ENCODE results near the gene SLC25A30.
"Not testable (repeated sequence)": the region's sequence is repeated elsewhere in the genome, so short reads cannot be mapped to it uniquely, and the experiment has no call there.

SLC25A30 gene

GRCh38 chr13:45388664-45389063 lies 29.5 kb downstream of the SLC25A30 start:
- ChIA-PET POLR2A (no interaction called here), CTCF (interaction anchor here (2.6 kb wide), 1 partner anchor 17 kb away, joined by 15 read pairs; no protein-coding TSS in a partner anchor)
- TF ChIP-seq, protein P1, sequence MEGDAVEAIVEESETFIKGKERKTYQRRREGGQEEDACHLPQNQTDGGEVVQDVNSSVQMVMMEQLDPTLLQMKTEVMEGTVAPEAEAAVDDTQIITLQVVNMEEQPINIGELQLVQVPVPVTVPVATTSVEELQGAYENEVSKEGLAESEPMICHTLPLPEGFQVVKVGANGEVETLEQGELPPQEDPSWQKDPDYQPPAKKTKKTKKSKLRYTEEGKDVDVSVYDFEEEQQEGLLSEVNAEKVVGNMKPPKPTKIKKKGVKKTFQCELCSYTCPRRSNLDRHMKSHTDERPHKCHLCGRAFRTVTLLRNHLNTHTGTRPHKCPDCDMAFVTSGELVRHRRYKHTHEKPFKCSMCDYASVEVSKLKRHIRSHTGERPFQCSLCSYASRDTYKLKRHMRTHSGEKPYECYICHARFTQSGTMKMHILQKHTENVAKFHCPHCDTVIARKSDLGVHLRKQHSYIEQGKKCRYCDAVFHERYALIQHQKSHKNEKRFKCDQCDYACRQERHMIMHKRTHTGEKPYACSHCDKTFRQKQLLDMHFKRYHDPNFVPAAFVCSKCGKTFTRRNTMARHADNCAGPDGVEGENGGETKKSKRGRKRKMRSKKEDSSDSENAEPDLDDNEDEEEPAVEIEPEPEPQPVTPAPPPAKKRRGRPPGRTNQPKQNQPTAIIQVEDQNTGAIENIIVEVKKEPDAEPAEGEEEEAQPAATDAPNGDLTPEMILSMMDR (IDR thresholded peaks at IDR 0.05; ENCODE audit: insufficient read depth, low read length, missing control alignments): no peak
- H3K4me3 ChIP-seq (ENCODE audit: low read depth, low read length): no peak overlapping the region
- DNase-seq (ENCODE audit: low read depth, low spot score): no peak

DNA sequence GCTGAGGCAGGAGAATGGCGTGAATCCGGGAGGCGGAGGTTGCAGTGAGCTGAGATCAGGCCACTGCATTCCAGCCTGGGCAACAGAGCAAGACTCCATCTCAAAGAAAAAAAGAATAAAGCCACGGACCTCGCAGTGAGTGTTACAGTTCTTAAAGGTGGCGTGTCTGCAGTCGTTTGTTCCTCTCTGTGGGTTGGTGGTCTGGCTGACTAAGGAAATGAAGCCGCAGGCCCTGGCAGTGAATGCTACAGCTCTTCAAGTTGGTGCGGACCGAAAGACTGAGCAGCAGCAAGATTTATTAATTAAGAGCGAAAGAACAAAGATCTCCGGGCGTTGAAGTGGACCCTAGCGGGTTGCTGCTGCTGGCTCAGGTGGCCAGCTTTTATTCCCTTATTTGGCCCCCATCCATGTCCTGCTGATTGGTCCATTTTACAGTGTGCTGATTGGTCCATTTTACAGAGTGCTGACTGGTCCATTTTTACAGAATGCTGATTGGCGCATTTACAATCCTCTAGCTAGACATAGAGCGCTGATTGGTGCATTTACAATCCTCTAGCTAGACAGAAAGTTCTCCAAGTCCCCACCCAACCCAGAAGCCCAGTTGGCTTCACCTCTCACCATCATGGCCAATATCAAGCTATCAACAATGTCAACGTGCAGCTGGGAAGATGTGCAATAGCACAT lies 31.1 kb downstream of the SLC25A30 start:
- DNase-seq (ENCODE audit: low read depth, low spot score); H3K4me3 ChIP-seq (ENCODE audit: low read depth, low read length); POLR2A ChIA-PET: not testable (repeated sequence)
- CTCF ChIA-PET: interaction anchor here (2.6 kb wide), 1 partner anchor 15 kb away, joined by 15 read pairs; no protein-coding TSS in a partner anchor

GRCh38 chr13:45385907-45386553 lies 32.1 kb downstream of the SLC25A30 start:
- DNase-seq (ENCODE audit: low read depth, low spot score): no peak
- TF ChIP-seq, protein P1 (IDR thresholded peaks at IDR 0.05; ENCODE audit: insufficient read depth, low read length, missing control alignments): no peak
- ChIA-PET CTCF (interaction anchor here (3.8 to 4.0 kb wide), 2 partner anchors 9 to 16 kb away, joined by 29 to 30 read pairs; no protein-coding TSS in a partner anchor), POLR2A (no interaction called here)
- H3K4me3 ChIP-seq (ENCODE audit: low read depth, low read length): no peak overlapping the region

DNA sequence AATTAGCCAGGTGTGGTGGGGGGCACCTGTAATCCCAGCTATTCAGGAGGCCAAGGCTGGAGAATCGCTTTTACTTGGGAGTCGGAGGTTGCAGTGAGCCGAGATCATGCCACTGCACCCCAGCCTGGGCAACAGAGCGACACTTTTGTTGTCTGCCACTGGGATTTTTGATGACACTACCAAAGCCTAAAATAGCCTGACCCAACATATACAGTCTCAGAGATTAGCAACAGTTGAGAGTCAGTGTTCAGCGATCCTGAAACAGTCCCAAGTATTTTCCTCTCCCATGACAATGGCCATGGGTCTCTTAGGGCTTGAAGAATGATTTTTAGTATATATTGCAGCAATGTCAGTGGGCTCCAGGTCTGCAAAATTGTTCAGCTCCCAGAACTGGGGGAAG lies 32.9 kb downstream of the SLC25A30 start:
- no peak for DNase-seq (ENCODE audit: low read depth, low spot score)
- TF ChIP-seq, protein P1 (IDR thresholded peaks at IDR 0.05; ENCODE audit: insufficient read depth, low read length, missing control alignments): no peak
- CTCF ChIA-PET: interaction anchor here (3.8 to 4.0 kb wide), 2 partner anchors 10 to 15 kb away, joined by 29 to 30 read pairs; no protein-coding TSS in a partner anchor
- POLR2A ChIA-PET: no interaction called here
- H3K4me3 ChIP-seq (ENCODE audit: low read depth, low read length): no peak overlapping the region

GRCh38 chr13:45384474-45385174 lies 33.5 kb downstream of the SLC25A30 start:
- TF ChIP-seq, protein P1 (IDR thresholded peaks at IDR 0.05; ENCODE audit: insufficient read depth, low read length, missing control alignments): no peak

DNA sequence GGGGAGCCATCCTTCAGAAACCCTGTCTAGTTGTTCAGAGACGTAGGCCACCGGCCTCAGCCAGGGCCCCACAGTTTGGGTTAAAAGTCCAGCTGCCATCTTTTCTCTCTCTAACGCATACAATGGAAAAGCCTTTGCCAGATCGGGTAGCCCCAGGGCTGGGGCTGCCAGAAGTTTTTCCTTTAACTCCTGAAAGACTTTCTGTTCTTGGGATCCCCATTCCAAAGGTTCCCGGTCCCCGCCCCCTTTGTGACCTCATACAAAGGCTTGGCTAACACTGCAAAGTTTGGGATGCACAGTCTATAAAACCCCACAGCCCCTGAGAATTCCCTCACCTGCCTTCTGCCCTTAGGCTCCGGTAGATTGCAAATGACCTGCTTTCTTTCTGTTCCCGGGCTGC lies 35.4 kb downstream of the SLC25A30 start:
- DNase-seq (ENCODE audit: low read depth, low spot score); POLR2A ChIA-PET; H3K4me3 ChIP-seq (ENCODE audit: low read depth, low read length): not testable (repeated sequence)
- CTCF ChIA-PET: interaction anchor here (3.8 to 4.0 kb wide), 2 partner anchors 12 kb away, joined by 29 to 30 read pairs; no protein-coding TSS in a partner anchor

More at GRCh38 chr13:45384474-45385174, 33.5 kb downstream of the SLC25A30 start:
- POLR2A ChIA-PET: no interaction called here
- CTCF ChIA-PET: interaction anchor here (1.0 to 4.0 kb wide), 3 partner anchors 10 to 128 kb away, joined by 3 to 30 read pairs (median 29); no protein-coding TSS in a partner anchor
- DNase-seq (ENCODE audit: low read depth, low spot score): no peak
- no peak overlapping the region for H3K4me3 ChIP-seq (ENCODE audit: low read depth, low read length)

DNA sequence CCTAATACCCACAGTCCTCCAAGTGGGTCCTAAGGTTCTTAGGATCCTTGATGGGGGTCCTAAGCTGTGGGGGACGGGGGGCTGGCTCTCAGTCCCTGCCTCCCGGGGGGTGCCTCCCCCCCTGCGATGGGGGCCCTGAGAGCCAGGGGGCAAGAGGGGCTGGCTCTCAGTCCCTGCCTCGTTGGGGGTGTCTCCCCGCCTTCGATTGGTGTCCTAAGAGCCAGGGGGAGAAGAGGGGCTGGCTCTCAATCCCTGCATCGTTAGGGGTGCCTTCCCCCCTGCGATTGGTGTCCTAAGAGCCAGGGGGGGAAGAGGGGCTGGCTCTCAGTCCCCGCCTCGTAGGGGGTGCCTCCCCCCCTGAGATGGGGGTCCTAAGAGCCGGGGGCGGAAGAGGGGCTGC lies 37.0 kb downstream of the SLC25A30 start:
- H3K4me3 ChIP-seq (ENCODE audit: low read depth, low read length): no peak overlapping the region
- ChIA-PET POLR2A (no interaction called here), CTCF (no interaction called here)
- DNase-seq (ENCODE audit: low read depth, low spot score): no peak
- TF ChIP-seq, protein P1 (IDR thresholded peaks at IDR 0.05; ENCODE audit: insufficient read depth, low read length, missing control alignments): no peak

DNA sequence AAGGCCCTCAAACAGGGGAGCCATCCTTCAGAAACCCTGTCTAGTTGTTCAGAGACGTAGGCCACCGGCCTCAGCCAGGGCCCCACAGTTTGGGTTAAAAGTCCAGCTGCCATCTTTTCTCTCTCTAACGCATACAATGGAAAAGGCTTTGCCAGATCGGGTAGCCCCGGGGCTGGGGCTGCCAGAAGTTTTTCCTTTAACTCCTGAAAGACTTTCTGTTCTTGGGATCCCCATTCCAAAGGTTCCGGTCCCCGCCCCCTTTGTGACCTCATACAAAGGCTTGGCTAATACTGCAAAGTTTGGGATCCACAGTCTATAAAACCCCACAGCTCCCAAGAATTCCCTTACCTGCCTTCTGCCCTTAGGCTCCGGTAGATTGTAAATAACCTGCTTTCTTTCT lies 37.5 kb downstream of the SLC25A30 start:
- POLR2A ChIA-PET; DNase-seq (ENCODE audit: low read depth, low spot score); CTCF ChIA-PET; H3K4me3 ChIP-seq (ENCODE audit: low read depth, low read length): not testable (repeated sequence)

DNA sequence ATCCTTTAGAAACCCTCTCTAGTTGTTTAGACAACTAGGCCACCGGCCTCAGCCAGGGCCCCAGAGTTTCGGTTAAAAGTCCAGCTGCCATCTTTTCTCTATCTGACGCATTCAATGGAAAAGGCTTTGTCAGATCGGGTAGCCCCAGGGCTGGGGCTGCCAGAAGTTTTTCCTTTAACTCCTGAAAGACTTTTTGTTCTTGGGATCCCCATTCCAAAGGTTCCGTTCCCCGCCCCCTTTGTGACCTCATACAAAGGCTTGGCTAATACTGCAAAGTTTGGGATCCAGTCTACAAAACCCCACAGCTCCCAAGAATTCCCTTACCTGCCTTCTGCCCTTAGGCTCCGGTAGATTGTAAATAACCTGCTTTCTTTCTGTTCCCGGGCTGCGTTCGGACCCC lies 38.7 kb downstream of the SLC25A30 start:
- CTCF ChIA-PET: not testable (repeated sequence)

DNA sequence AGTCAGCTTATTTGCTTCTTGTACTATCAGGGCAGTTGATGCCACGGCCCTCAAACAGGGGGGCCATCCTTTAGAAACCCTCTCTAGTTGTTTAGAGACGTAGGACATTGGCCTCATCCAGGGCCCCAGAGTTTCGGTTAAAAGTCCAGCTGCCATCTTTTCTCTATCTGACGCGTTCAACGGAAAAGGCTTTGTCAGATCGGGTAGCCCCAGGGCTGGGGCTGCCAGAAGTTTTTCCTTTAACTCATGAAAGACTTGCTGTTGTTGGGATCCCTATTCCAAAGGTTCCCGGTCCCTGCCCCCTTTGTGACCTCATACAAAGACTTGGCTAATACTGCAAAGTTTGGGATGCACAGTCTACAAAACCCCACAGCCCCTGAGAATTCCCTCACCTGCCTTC lies 39.4 kb downstream of the SLC25A30 start:
- CTCF ChIA-PET; H3K4me3 ChIP-seq (ENCODE audit: low read depth, low read length); POLR2A ChIA-PET; DNase-seq (ENCODE audit: low read depth, low spot score): not testable (repeated sequence)

More for the DNA sequence above, 38.7 kb downstream of the SLC25A30 start:
- H3K4me3 ChIP-seq (ENCODE audit: low read depth, low read length); POLR2A ChIA-PET; DNase-seq (ENCODE audit: low read depth, low spot score): not testable (repeated sequence)
